Skeletal muscle tissue (tissue), 4 donors: ENCODE data around the gene SECISBP2. TPM values are rescaled to one million over a fixed set of nuclear protein-coding genes. Genes with fewer than 3 reads are reported as not detected.
A peak's percentile ranks its signal among the peaks of the same experiment; 100 is the strongest.

Source experiments
- H3K27ac ChIP-seq: one replicate; pipeline ENCODE4 v1.7.0; 2013; ENCODE audit warnings: mild to moderate bottlenecking, low read depth, low read length, inconsistent platforms
- H3K27me3 ChIP-seq, 3 donors: one replicate each; pipeline ENCODE4 v1.7.0; 2013; ENCODE audit warnings: low read length in 3 of 3; ENCODE audit not compliant: control insufficient read depth in 3 of 3, insufficient read depth in 3 of 3
- H3K36me3 ChIP-seq, 3 donors: one replicate each; pipeline ENCODE4 v1.7.0; 2013; ENCODE audit warnings: low read length in 3 of 3; ENCODE audit not compliant: control insufficient read depth in 3 of 3, insufficient read depth in 3 of 3
- H3K4me1 ChIP-seq, 3 donors: one replicate each; pipeline ENCODE4 v1.7.0; 2013; ENCODE audit warnings: low read length in 3 of 3, mild to moderate bottlenecking in 3 of 3; ENCODE audit not compliant: control insufficient read depth in 3 of 3, insufficient read depth in 3 of 3
- H3K4me3 ChIP-seq, 3 donors: one replicate each; pipeline ENCODE4 v1.7.0; 2013; ENCODE audit warnings: low read length in 3 of 3
- H3K9ac ChIP-seq, 3 donors: one replicate each; pipeline ENCODE4 v1.7.0; 2013; ENCODE audit warnings: low read length in 3 of 3, mild to moderate bottlenecking in 3 of 3, moderate library complexity in 2 of 3, low read depth in 1 of 3
- H3K9me3 ChIP-seq, 3 donors: one replicate each; pipeline ENCODE4 v1.7.0; 2013; ENCODE audit warnings: low read length in 3 of 3; ENCODE audit not compliant: control insufficient read depth in 3 of 3
- total RNA-seq: library from RNA; depleted of rRNA; stranded (reverse); fragments of >200 nt; gene quantifications from one replicate; pipeline ENCODE4 v1.2.3, GENCODE V29; 2014
- donor health status: Osteomylitis.

The SECISBP2 gene
- total RNA-seq, 1 donor from 2014 or later: 42.8 TPM

- H3K36me3 ChIP-seq: peaks cover 44 to 62% (median 52%) of the 10 kb centered on the region in 3 donors
- no peak overlapping the region for H3K9ac ChIP-seq
- H3K27ac ChIP-seq: no peak overlapping the region
- H3K9me3 ChIP-seq: no peaks in the 10 kb centered on the region
- no peaks in the 10 kb centered on the region for H3K27me3 ChIP-seq
- no peak overlapping the region for H3K4me3 ChIP-seq
- H3K4me1 ChIP-seq: peaks cover 26 to 29% (median 28%) of the 10 kb centered on the region in 3 donors
These were observed 66.5 kb downstream of the SECISBP2 start for GRCh38 chr9:89384783-89385182.

- Histone ChIP-seq H3K36me3 (peaks cover 45 to 70% (median 62%) of the 10 kb centered on the region in 3 donors), H3K4me1 (peaks cover 28 to 35% (median 29%) of the 10 kb centered on the region in 3 donors), H3K27me3 (no peaks in the 10 kb centered on the region), H3K27ac (peak overlapping the region; percentile 49), H3K9ac (peak overlapping the region in 1 of 3 donors; percentile 54), H3K4me3 (no peak overlapping the region), H3K9me3 (no peaks in the 10 kb centered on the region)
These were observed 67.9 kb downstream of the SECISBP2 start for GRCh38 chr9:89386206-89386605.

- Histone ChIP-seq H3K9me3 (no peaks in the 10 kb centered on the region), H3K27me3 (no peaks in the 10 kb centered on the region), H3K9ac (peak overlapping the region in 1 of 3 donors; percentile 33), H3K4me1 (peaks cover 28 to 35% (median 29%) of the 10 kb centered on the region in 3 donors), H3K4me3 (no peak overlapping the region), H3K27ac (peak overlapping the region; percentile 60), H3K36me3 (peaks cover 46 to 71% (median 64%) of the 10 kb centered on the region in 3 donors)
These were observed 68.5 kb downstream of the SECISBP2 start for GRCh38 chr9:89386797-89387196.

GRCh38 chr9:89387197-89387849, 69.0 kb downstream of the SECISBP2 start:
- peak overlapping the region in 1 of 3 donors; percentile 33 for H3K9ac ChIP-seq
- H3K9me3 ChIP-seq: no peaks in the 10 kb centered on the region
- H3K27me3 ChIP-seq: no peaks in the 10 kb centered on the region
- H3K27ac ChIP-seq: peak overlapping the region; percentile 60
- peaks cover 49 to 71% (median 62%) of the 10 kb centered on the region in 3 donors for H3K36me3 ChIP-seq
- peaks cover 28 to 35% (median 29%) of the 10 kb centered on the region in 3 donors for H3K4me1 ChIP-seq
- no peak overlapping the region for H3K4me3 ChIP-seq

- Histone ChIP-seq H3K4me3 (no peak overlapping the region), H3K36me3 (peaks cover 55 to 72% (median 64%) of the 10 kb centered on the region in 3 donors), H3K4me1 (peaks cover 26 to 35% (median 27%) of the 10 kb centered on the region in 3 donors), H3K9ac (peak overlapping the region in 1 of 3 donors; percentile 35), H3K27me3 (no peaks in the 10 kb centered on the region), H3K27ac (peak overlapping the region; percentile 60), H3K9me3 (no peaks in the 10 kb centered on the region)
These were observed 70.0 kb downstream of the SECISBP2 start for GRCh38 chr9:89388084-89388867.

GRCh38 chr9:89388868-89389177, 70.5 kb downstream of the SECISBP2 start:
- no peak overlapping the region for H3K9ac ChIP-seq
- no peaks in the 10 kb centered on the region for H3K27me3 ChIP-seq
- H3K9me3 ChIP-seq: no peaks in the 10 kb centered on the region
- H3K4me3 ChIP-seq: no peak overlapping the region
- H3K36me3 ChIP-seq: peaks cover 57 to 72% (median 66%) of the 10 kb centered on the region in 3 donors
- peaks cover 26 to 35% (median 27%) of the 10 kb centered on the region in 3 donors for H3K4me1 ChIP-seq
- no peak overlapping the region for H3K27ac ChIP-seq

GRCh38 chr9:89390068-89390555, 71.8 kb downstream of the SECISBP2 start:
- no peak overlapping the region for H3K27ac ChIP-seq
- no peaks in the 10 kb centered on the region for H3K9me3 ChIP-seq
- H3K36me3 ChIP-seq: peaks cover 55 to 72% (median 57%) of the 10 kb centered on the region in 3 donors
- no peaks in the 10 kb centered on the region for H3K27me3 ChIP-seq
- H3K4me3 ChIP-seq: no peak overlapping the region
- no peak overlapping the region for H3K9ac ChIP-seq
- peaks cover 26 to 35% (median 27%) of the 10 kb centered on the region in 3 donors for H3K4me1 ChIP-seq

- no peak overlapping the region for H3K4me3 ChIP-seq
- no peak overlapping the region for H3K9ac ChIP-seq
- no peak overlapping the region for H3K27ac ChIP-seq
- no peaks in the 10 kb centered on the region for H3K9me3 ChIP-seq
- peaks cover 55 to 72% (median 55%) of the 10 kb centered on the region in 3 donors for H3K36me3 ChIP-seq
- no peaks in the 10 kb centered on the region for H3K27me3 ChIP-seq
- H3K4me1 ChIP-seq: peaks cover 26 to 35% (median 27%) of the 10 kb centered on the region in 3 donors
These were observed 72.3 kb downstream of the SECISBP2 start for GRCh38 chr9:89390578-89391116.

- H3K9ac ChIP-seq: peak overlapping the region in 1 of 3 donors; percentile 19
- H3K9me3 ChIP-seq: no peaks in the 10 kb centered on the region
- H3K36me3 ChIP-seq: peaks cover 57 to 74% (median 59%) of the 10 kb centered on the region in 3 donors
- H3K27ac ChIP-seq: no peak overlapping the region
- no peaks in the 10 kb centered on the region for H3K27me3 ChIP-seq
- peaks cover 19 to 28% (median 20%) of the 10 kb centered on the region in 3 donors for H3K4me1 ChIP-seq
- no peak overlapping the region for H3K4me3 ChIP-seq
These were observed 73.3 kb downstream of the SECISBP2 start for GRCh38 chr9:89391585-89391984.
